Measurements from ENCODE around the gene ZNF391. TPM values are rescaled to one million over a fixed set of nuclear protein-coding genes. Genes with fewer than 3 reads are reported as not detected.
"Not testable (repeated sequence)": the region's sequence is repeated elsewhere in the genome, so short reads cannot be mapped to it uniquely, and the experiment has no call there.

The ZNF391 gene
- total RNA-seq, 2 experiments from 2014 or later: not detected

- Histone ChIP-seq H3K4me2 (ENCODE audit: low read length) (no peak overlapping the region), H3K4me3 (ENCODE audit: low read depth, low read length, poor library complexity, severe bottlenecking) (no peak overlapping the region), H2AFZ (ENCODE audit: low read length) (0 out of 2 replicates have a peak overlapping the region, but pooled peaks have one; percentile 29), H3K4me1 (ENCODE audit: insufficient read depth, low read length, poor library complexity, severe bottlenecking) (no peaks in the 10 kb centered on the region), H4K20me1 (ENCODE audit: insufficient read depth, low read length) (no peaks in the 10 kb centered on the region), H3K9me2 (ENCODE audit: insufficient read depth, low read length) (no peaks in the 10 kb centered on the region; the same call in 1 of the 2 replicates), H3K9me3 (ENCODE audit: low read length) (no peaks in the 10 kb centered on the region), H3K36me3 (ENCODE audit: insufficient read depth, low read length) (no peaks in the 10 kb centered on the region), H3K27ac (ENCODE audit: low read depth, low read length, poor library complexity, severe bottlenecking) (no peak overlapping the region), H3K79me2 (ENCODE audit: insufficient read depth, low read depth, low read length) (no peaks in the 10 kb centered on the region)
- DNase-seq (ENCODE audit: low spot score): no peak
- no peak for TF ChIP-seq CTCF (conservative IDR thresholded peaks at IDR 0.05; ENCODE audit: low read length)
- CTCF ChIA-PET (ENCODE audit: unreplicated experiment): no interaction called here
- no TSS peak for BruUV-seq (replicated peaks)
- POLR2A ChIA-PET: no interaction called here
- intact Hi-C loops (cut with micrococcal nuclease; ENCODE audit: unreplicated experiment): no loop called here
These were observed 12.9 kb upstream of the ZNF391 start for GRCh38 chr6:27375613-27376079.

GRCh38 chr6:27378406-27378805 is 10.2 kb upstream of the ZNF391 start:
- H3K4me2 ChIP-seq (ENCODE audit: low read length); H3K79me2 ChIP-seq (ENCODE audit: insufficient read depth, low read depth, low read length); H3K4me3 ChIP-seq (ENCODE audit: low read depth, low read length, poor library complexity, severe bottlenecking); DNase-seq (ENCODE audit: low spot score); POLR2A ChIA-PET; H3K27ac ChIP-seq (ENCODE audit: low read depth, low read length, poor library complexity, severe bottlenecking); intact Hi-C loops (cut with micrococcal nuclease; ENCODE audit: unreplicated experiment); CTCF ChIA-PET (ENCODE audit: unreplicated experiment); BruUV-seq (replicated peaks); H3K9me3 ChIP-seq (ENCODE audit: low read length); H3K4me1 ChIP-seq (ENCODE audit: insufficient read depth, low read length, poor library complexity, severe bottlenecking); H3K9me2 ChIP-seq (ENCODE audit: insufficient read depth, low read length); H3K36me3 ChIP-seq (ENCODE audit: insufficient read depth, low read length); H2AFZ ChIP-seq (ENCODE audit: low read length); H4K20me1 ChIP-seq (ENCODE audit: insufficient read depth, low read length): not testable (repeated sequence)

- CTCF ChIA-PET (ENCODE audit: unreplicated experiment); POLR2A ChIA-PET; H3K4me1 ChIP-seq (ENCODE audit: insufficient read depth, low read length, poor library complexity, severe bottlenecking); DNase-seq (ENCODE audit: low spot score); intact Hi-C loops (cut with micrococcal nuclease; ENCODE audit: unreplicated experiment); H3K9me2 ChIP-seq (ENCODE audit: insufficient read depth, low read length); H3K79me2 ChIP-seq (ENCODE audit: insufficient read depth, low read depth, low read length); BruUV-seq (replicated peaks); H3K36me3 ChIP-seq (ENCODE audit: insufficient read depth, low read length); H3K27ac ChIP-seq (ENCODE audit: low read depth, low read length, poor library complexity, severe bottlenecking); H3K4me2 ChIP-seq (ENCODE audit: low read length); H2AFZ ChIP-seq (ENCODE audit: low read length); H4K20me1 ChIP-seq (ENCODE audit: insufficient read depth, low read length); H3K9me3 ChIP-seq (ENCODE audit: low read length); H3K4me3 ChIP-seq (ENCODE audit: low read depth, low read length, poor library complexity, severe bottlenecking): not testable (repeated sequence)
These were observed 7.6 kb upstream of the ZNF391 start for GRCh38 chr6:27381001-27381400.

GRCh38 chr6:27383011-27383410 is 5.5 kb upstream of the ZNF391 start:
- Histone ChIP-seq H3K9me3 (ENCODE audit: low read length) (no peaks in the 10 kb centered on the region), H3K79me2 (ENCODE audit: insufficient read depth, low read depth, low read length) (no peaks in the 10 kb centered on the region), H3K4me1 (ENCODE audit: insufficient read depth, low read length, poor library complexity, severe bottlenecking) (no peaks in the 10 kb centered on the region), H3K4me2 (ENCODE audit: low read length) (no peak overlapping the region), H4K20me1 (ENCODE audit: insufficient read depth, low read length) (no peaks in the 10 kb centered on the region), H3K27ac (ENCODE audit: low read depth, low read length, poor library complexity, severe bottlenecking) (no peak overlapping the region), H2AFZ (ENCODE audit: low read length) (no peak overlapping the region), H3K9me2 (ENCODE audit: insufficient read depth, low read length) (no peaks in the 10 kb centered on the region; the same call in 1 of the 2 replicates), H3K36me3 (ENCODE audit: insufficient read depth, low read length) (no peaks in the 10 kb centered on the region), H3K4me3 (ENCODE audit: low read depth, low read length, poor library complexity, severe bottlenecking) (no peak overlapping the region)
- intact Hi-C loops (cut with micrococcal nuclease; ENCODE audit: unreplicated experiment): no loop called here
- ChIA-PET CTCF (ENCODE audit: unreplicated experiment) (no interaction called here), POLR2A (no interaction called here)
- no peak for TF ChIP-seq CTCF (conservative IDR thresholded peaks at IDR 0.05; ENCODE audit: low read length)
- no peak for DNase-seq (ENCODE audit: low spot score)
- BruUV-seq (replicated peaks): no TSS peak
